Measurements from ENCODE around the gene SAMSN1.
"Not testable (repeated sequence)": the region's sequence is repeated elsewhere in the genome, so short reads cannot be mapped to it uniquely, and the experiment has no call there.

Gene SAMSN1

GRCh38 chr21:14497825-14498224 is 48.3 kb downstream of the SAMSN1 start:
- H3K4me3 ChIP-seq (ENCODE audit: low read depth, low read length) = no peak overlapping the region
- no peak for TF ChIP-seq CTCF (IDR thresholded peaks at IDR 0.05; ENCODE audit: borderline replicate concordance, insufficient read depth, low read depth, low read length)

GRCh38 chr21:14495075-14495474 is 51.0 kb downstream of the SAMSN1 start:
- no peak overlapping the region for H3K4me3 ChIP-seq (ENCODE audit: low read depth, low read length)

GRCh38 chr21:14494181-14494580 is 51.9 kb downstream of the SAMSN1 start:
- not testable (repeated sequence) for H3K4me3 ChIP-seq (ENCODE audit: low read depth, low read length)

More at GRCh38 chr21:14495075-14495474, 51.0 kb downstream of the SAMSN1 start:
- no peak for TF ChIP-seq CTCF (IDR thresholded peaks at IDR 0.05; ENCODE audit: borderline replicate concordance, insufficient read depth, low read depth, low read length)

GRCh38 chr21:14493731-14494130 is 52.4 kb downstream of the SAMSN1 start:
- no peak for TF ChIP-seq CTCF (IDR thresholded peaks at IDR 0.05; ENCODE audit: borderline replicate concordance, insufficient read depth, low read depth, low read length)

GRCh38 chr21:14492931-14493330 is 53.2 kb downstream of the SAMSN1 start:
- no peak for TF ChIP-seq CTCF (IDR thresholded peaks at IDR 0.05; ENCODE audit: borderline replicate concordance, insufficient read depth, low read depth, low read length)
- H3K4me3 ChIP-seq (ENCODE audit: low read depth, low read length) = no peak overlapping the region

More at GRCh38 chr21:14493731-14494130, 52.4 kb downstream of the SAMSN1 start:
- H3K4me3 ChIP-seq (ENCODE audit: low read depth, low read length) = no peak overlapping the region

GRCh38 chr21:14491269-14491681 is 54.8 kb downstream of the SAMSN1 start:
- no peak for TF ChIP-seq CTCF (IDR thresholded peaks at IDR 0.05; ENCODE audit: borderline replicate concordance, insufficient read depth, low read depth, low read length)
- no peak overlapping the region for H3K4me3 ChIP-seq (ENCODE audit: low read depth, low read length)

GRCh38 chr21:14488672-14489204 is 57.4 kb downstream of the SAMSN1 start:
- H3K4me3 ChIP-seq (ENCODE audit: low read depth, low read length) = no peak overlapping the region
- no peak for TF ChIP-seq CTCF (IDR thresholded peaks at IDR 0.05; ENCODE audit: borderline replicate concordance, insufficient read depth, low read depth, low read length)

Measured in GM12875 (cell line).